ENCODE results near the gene METTL21C.

DNA sequence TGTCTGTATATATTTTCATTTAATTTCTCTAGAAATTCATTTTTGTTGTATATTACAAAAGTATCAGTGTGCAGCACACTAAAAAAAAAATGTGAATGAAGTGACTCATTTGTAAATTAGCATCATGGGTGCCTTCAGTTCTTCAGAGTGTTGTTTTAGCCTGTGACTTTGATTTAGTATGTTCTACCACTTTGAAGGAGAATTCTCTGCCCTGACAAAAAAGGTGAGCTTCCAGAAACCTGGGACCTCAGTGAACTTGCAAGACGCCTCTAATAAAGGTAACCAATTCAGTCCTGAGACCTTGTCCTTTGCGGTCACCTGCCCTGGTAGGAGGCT, 2.4 kb downstream of the METTL21C start:
- TF ChIP-seq POLR2AphosphoS5 (IDR thresholded peaks at IDR 0.05; ENCODE audit: borderline replicate concordance, low read depth, low read length) (no peak), EZH2 (IDR thresholded peaks at IDR 0.05) (no peak), FOXP2 (optimal IDR thresholded peaks at IDR 0.05; ENCODE audit: control extremely low read depth, extremely low read length, insufficient read depth) (no peak)

Measured in SK-N-MC (cell line).